MV-4-11 (cell line): ENCODE data around the gene EXOSC1.

Experiments used
- DNase-seq: peaks from one replicate; lab custom pipeline; 2025; lab: John Stamatoyannopoulos, UW

The EXOSC1 gene

GRCh38 chr10:97459111-97459510 lies 13.3 kb upstream of the EXOSC1 start:
- DNase-seq, result no peak

- no peak for DNase-seq
These were observed 10.9 kb upstream of the EXOSC1 start for GRCh38 chr10:97456686-97457065.

- no peak for DNase-seq
These were observed 10.4 kb upstream of the EXOSC1 start for GRCh38 chr10:97456034-97456685.

GRCh38 chr10:97454330-97455036 lies 8.7 kb upstream of the EXOSC1 start:
- DNase-seq, result no peak

- DNase-seq, result no peak
These were observed 6.5 kb upstream of the EXOSC1 start for GRCh38 chr10:97452352-97452751.

GRCh38 chr10:97451605-97452004 lies 5.8 kb upstream of the EXOSC1 start:
- DNase-seq, result no peak

- no peak for DNase-seq
These were observed 5.0 kb upstream of the EXOSC1 start for GRCh38 chr10:97450828-97451227.

- DNase-seq, result no peak
These were observed 467 bp downstream of the EXOSC1 start for GRCh38 chr10:97445357-97445721.

- no peak for DNase-seq
These were observed 1.6 kb downstream of the EXOSC1 start for GRCh38 chr10:97444212-97444611.

- DNase-seq, result no peak
These were observed 3.5 kb downstream of the EXOSC1 start for GRCh38 chr10:97442277-97442676.

- DNase-seq, result no peak
These were observed 10.6 kb downstream of the EXOSC1 start for GRCh38 chr10:97435211-97435610.

GRCh38 chr10:97434557-97434956 lies 11.2 kb downstream of the EXOSC1 start:
- no peak for DNase-seq

GRCh38 chr10:97434055-97434454 lies 11.8 kb downstream of the EXOSC1 start:
- peak; percentile 39 for DNase-seq

- DNase-seq, result peak; percentile 56
These were observed 17.2 kb downstream of the EXOSC1 start for GRCh38 chr10:97428572-97428981.

GRCh38 chr10:97427571-97428179 lies 18.1 kb downstream of the EXOSC1 start:
- DNase-seq, result no peak

- DNase-seq, result no peak
These were observed 18.8 kb downstream of the EXOSC1 start for GRCh38 chr10:97426776-97427570.

- peak; percentile 93 for DNase-seq
These were observed 19.6 kb downstream of the EXOSC1 start, which contains the start of gene PGAM1 for GRCh38 chr10:97425964-97426775. TSS of gene PGAM1 (plus strand) at chr10:97426191. CDS start at chr10:97426308, 117 bp downstream.

GRCh38 chr10:97423757-97424098 lies 22.1 kb downstream of the EXOSC1 start:
- peak; percentile 81 for DNase-seq

- no peak for DNase-seq
These were observed 29.2 kb downstream of the EXOSC1 start for GRCh38 chr10:97416565-97416964.

GRCh38 chr10:97412891-97413304 lies 32.9 kb downstream of the EXOSC1 start:
- DNase-seq, result no peak

GRCh38 chr10:97411406-97411805 lies 34.4 kb downstream of the EXOSC1 start:
- peak; percentile 71 for DNase-seq
